Calu3 (cell line): ENCODE measurements around the gene DDX10. TPM values are rescaled to one million over a fixed set of nuclear protein-coding genes. Genes with fewer than 3 reads are reported as not detected.

ENCODE experiments used
- BruUV-seq: library from RNA; stranded (reverse); fragments of 400-500 nt; replicated peaks from 2 replicates; lab custom pipeline; 2021; lab: Mats Ljungman, UMichigan
- CTCF ChIA-PET: fragments of 300-600 bp; sonication (Branson Sonifier 250); formaldehyde crosslinking; loops from one replicate; lab custom pipeline; 2022; ENCODE audit warnings: antibody characterized with exemption; lab: Charles Lee
- DNase-seq: peaks from one replicate; pipeline ENCODE4 v3.0.0; 2022
- H3K27ac Mint-ChIP-seq: one replicate; pipeline ENCODE4 v1.8.0; 2022; ENCODE audit warnings: mixed read lengths; ENCODE audit not compliant: unreplicated experiment
- H3K27me3 Mint-ChIP-seq: one replicate; pipeline ENCODE4 v1.8.0; 2022; ENCODE audit warnings: mixed read lengths; ENCODE audit not compliant: unreplicated experiment
- H3K36me3 Mint-ChIP-seq: one replicate; pipeline ENCODE4 v1.8.0; 2022; ENCODE audit warnings: mild to moderate bottlenecking, moderate library complexity, mixed read lengths; ENCODE audit not compliant: insufficient read depth, unreplicated experiment
- H3K4me1 Mint-ChIP-seq: one replicate; pipeline ENCODE4 v1.8.0; 2022; ENCODE audit warnings: mild to moderate bottlenecking, low read depth, mixed read lengths; ENCODE audit not compliant: unreplicated experiment
- H3K4me3 Mint-ChIP-seq: one replicate; pipeline ENCODE4 v1.8.0; 2022; ENCODE audit warnings: mild to moderate bottlenecking, low read depth, moderate library complexity, mixed read lengths; ENCODE audit not compliant: unreplicated experiment
- H3K9me3 Mint-ChIP-seq: one replicate; pipeline ENCODE4 v1.8.0; 2022; ENCODE audit warnings: low read depth, mixed read lengths; ENCODE audit not compliant: unreplicated experiment
- intact Hi-C: fragments of 100-400 bp; cut with micrococcal nuclease; formaldehyde crosslinking; loops from one replicate; pipeline ENCODE4 v1.10.0; 2022; ENCODE audit not compliant: unreplicated experiment
- total RNA-seq: library from RNA; stranded (reverse); gene quantifications from 2 replicates; pipeline ENCODE4 v1.2.3, GENCODE V29; 2022
- TF ChIP-seq, protein P1 (sequence below): fragments of 200-600 bp; IDR thresholded peaks from one replicate; pipeline ENCODE4 v1.8.0; 2022; ENCODE audit warnings: antibody characterized with exemption; ENCODE audit not compliant: unreplicated experiment

DDX10 gene
- total RNA-seq, 1 experiment from 2014 or later: 31.2 TPM

DNA sequence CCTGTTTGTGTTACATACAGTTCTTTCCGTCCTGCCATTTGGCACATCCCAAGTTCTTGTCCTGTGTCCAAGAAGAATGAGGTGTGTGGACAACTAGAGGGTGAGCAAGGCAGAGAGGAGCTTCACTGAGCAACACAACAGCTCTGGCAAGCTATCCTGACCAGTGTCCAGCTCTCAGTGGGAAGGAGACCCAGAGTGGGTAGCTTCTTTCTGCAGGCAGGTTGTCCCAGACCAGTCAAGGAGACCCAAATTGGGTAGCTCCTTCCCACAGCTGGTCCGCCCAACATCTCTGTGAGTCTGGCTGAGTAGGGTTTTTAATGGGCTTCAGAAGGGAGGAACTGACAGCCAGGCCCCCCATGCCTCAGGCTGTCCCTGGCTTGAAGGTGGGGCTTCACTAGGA lies 36.1 kb upstream of the DDX10 start:
- no peak overlapping the region for H3K27ac Mint-ChIP-seq
- BruUV-seq: no TSS peak

DNA sequence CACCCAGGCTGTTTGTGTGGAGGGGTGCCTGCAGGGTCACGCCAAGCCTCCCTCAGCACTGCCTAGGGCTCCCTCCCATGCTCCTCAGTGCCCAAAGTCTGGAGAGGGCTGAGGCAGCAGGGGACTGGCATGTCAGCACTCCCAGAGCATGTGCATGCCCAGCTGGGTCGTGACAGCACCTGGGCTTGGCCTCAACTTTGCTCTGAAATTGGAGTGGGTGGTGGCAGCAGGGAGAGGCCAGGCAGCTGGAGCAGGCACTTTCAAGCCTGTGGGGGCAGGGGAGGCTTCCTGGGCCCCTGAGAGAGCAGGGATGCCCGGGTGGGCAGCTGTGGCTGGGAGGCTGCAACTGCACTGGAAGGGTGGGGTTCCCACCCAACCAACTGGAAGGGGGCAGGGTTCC lies 35.6 kb upstream of the DDX10 start:
- Mint-ChIP-seq H3K27ac (no peak overlapping the region), H3K27me3 (no peaks in the 10 kb centered on the region), H3K36me3 (no peaks in the 10 kb centered on the region), H3K4me1 (peaks cover under 1% of the 10 kb centered on the region), H3K9me3 (peaks cover 5% of the 10 kb centered on the region), H3K4me3 (no peak overlapping the region)
- TF ChIP-seq, protein P1, sequence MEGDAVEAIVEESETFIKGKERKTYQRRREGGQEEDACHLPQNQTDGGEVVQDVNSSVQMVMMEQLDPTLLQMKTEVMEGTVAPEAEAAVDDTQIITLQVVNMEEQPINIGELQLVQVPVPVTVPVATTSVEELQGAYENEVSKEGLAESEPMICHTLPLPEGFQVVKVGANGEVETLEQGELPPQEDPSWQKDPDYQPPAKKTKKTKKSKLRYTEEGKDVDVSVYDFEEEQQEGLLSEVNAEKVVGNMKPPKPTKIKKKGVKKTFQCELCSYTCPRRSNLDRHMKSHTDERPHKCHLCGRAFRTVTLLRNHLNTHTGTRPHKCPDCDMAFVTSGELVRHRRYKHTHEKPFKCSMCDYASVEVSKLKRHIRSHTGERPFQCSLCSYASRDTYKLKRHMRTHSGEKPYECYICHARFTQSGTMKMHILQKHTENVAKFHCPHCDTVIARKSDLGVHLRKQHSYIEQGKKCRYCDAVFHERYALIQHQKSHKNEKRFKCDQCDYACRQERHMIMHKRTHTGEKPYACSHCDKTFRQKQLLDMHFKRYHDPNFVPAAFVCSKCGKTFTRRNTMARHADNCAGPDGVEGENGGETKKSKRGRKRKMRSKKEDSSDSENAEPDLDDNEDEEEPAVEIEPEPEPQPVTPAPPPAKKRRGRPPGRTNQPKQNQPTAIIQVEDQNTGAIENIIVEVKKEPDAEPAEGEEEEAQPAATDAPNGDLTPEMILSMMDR: no peak
- no TSS peak for BruUV-seq
- CTCF ChIA-PET: no interaction called here
- intact Hi-C loops: no loop called here
- DNase-seq: no peak

More for the DNA sequence above, 36.1 kb upstream of the DDX10 start:
- peaks cover 5% of the 10 kb centered on the region for H3K9me3 Mint-ChIP-seq
- H3K4me3 Mint-ChIP-seq: no peak overlapping the region
- CTCF ChIA-PET: no interaction called here
- H3K36me3 Mint-ChIP-seq: no peaks in the 10 kb centered on the region
- intact Hi-C loops: no loop called here
- H3K4me1 Mint-ChIP-seq: no peaks in the 10 kb centered on the region
- no peaks in the 10 kb centered on the region for H3K27me3 Mint-ChIP-seq
- no peak for DNase-seq
- TF ChIP-seq, protein P1: no peak

DNA sequence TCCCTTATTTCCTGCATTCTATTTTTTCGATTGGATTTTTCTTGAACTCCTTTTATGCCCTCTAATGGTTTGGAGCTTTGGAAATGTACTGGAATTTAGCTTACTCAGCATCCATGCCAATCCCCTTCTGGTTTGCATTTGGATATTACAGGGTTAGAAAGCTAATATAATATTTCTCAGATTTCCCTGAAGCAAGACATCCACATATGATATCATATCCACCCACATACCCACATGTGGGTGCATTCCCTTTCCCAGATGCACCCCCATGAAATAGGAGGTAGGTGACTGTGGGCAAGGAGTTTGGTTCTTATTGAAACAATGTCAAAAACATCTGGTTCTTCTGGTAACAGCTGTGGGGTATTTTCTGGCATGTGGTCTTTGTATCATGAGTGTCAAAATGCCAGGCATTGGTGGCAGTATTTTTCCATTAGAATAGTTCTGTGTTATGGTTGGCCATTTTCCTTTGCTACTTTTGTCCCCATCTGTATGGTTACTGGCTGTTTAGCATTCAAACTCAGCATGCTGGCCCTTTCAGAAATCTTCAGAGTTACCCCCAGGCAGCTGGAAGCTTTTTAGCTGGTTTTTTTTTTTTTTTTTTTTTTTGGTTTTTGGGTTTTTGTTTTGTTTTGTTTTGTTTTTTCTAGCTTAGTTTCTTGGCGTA lies 32.7 kb upstream of the DDX10 start:
- no peaks in the 10 kb centered on the region for H3K36me3 Mint-ChIP-seq
- no peaks in the 10 kb centered on the region for H3K27me3 Mint-ChIP-seq
- CTCF ChIA-PET: no interaction called here
- peaks cover 5% of the 10 kb centered on the region for H3K9me3 Mint-ChIP-seq
- intact Hi-C loops: no loop called here
- no peak for DNase-seq
- peaks cover 11% of the 10 kb centered on the region for H3K4me1 Mint-ChIP-seq
- no peak overlapping the region for H3K27ac Mint-ChIP-seq
- no peak overlapping the region for H3K4me3 Mint-ChIP-seq
- TF ChIP-seq, protein P1: no peak
- BruUV-seq: no TSS peak

DNA sequence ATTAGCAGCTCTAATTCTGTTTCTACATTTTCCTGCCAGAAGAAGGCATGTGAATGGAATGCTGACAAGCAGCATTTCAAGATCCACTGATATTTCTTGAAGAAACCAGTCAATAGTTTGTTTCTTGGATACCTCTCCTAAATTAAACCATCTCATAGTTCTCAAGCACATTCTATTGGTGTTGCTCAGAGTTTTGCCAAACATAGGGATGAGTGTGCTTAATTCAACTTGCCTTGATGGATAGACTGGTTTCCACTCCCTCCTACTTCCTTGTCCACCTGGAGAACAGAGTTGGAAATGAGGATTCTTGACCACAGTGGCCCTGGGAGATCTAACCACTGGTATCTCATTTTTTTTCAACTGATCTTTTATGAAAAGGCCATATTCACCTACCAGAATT lies 29.8 kb upstream of the DDX10 start:
- DNase-seq: no peak
- TF ChIP-seq, protein P1: no peak
- H3K4me3 Mint-ChIP-seq: no peak overlapping the region
- intact Hi-C loops: no loop called here
- H3K9me3 Mint-ChIP-seq: no peaks in the 10 kb centered on the region
- H3K27me3 Mint-ChIP-seq: no peaks in the 10 kb centered on the region
- H3K4me1 Mint-ChIP-seq: peaks cover 11% of the 10 kb centered on the region
- H3K27ac Mint-ChIP-seq: no peak overlapping the region
- H3K36me3 Mint-ChIP-seq: no peaks in the 10 kb centered on the region
- CTCF ChIA-PET: interaction anchor here (0.7 kb wide), 1 partner anchor 693 kb away, joined by 3 read pairs; no protein-coding TSS in a partner anchor
- no TSS peak for BruUV-seq
